Measurements from ENCODE around the gene GIMAP5.

The GIMAP5 gene

GRCh38 chr7:150745876-150746275 lies 8.7 kb downstream of the GIMAP5 start:
- no CpG with 5 or more reads among the region's 3 CpGs for WGBS (ENCODE audit: insufficient coverage, insufficient read length)
- H3K4me3 ChIP-seq (ENCODE audit: low read length), result no peak overlapping the region

GRCh38 chr7:150746921-150747320 lies 9.7 kb downstream of the GIMAP5 start:
- H3K9me3 ChIP-seq (ENCODE audit: control insufficient read depth, insufficient read depth, low read length), result no peaks in the 10 kb centered on the region
- no peaks in the 10 kb centered on the region for H3K36me3 ChIP-seq (ENCODE audit: control insufficient read depth, insufficient read depth, low read length)
- no peak overlapping the region for H3K4me3 ChIP-seq (ENCODE audit: low read length)
- H3K4me1 ChIP-seq (ENCODE audit: control insufficient read depth, insufficient read depth, low read length), result no peaks in the 10 kb centered on the region
- no peak overlapping the region for H3K27ac ChIP-seq (ENCODE audit: low read length)
- WGBS (ENCODE audit: insufficient coverage, insufficient read length), result no CpG with 5 or more reads among the region's 6 CpGs
- DNase-seq (ENCODE audit: low read depth, low spot score), result no peak
- H3K27me3 ChIP-seq (ENCODE audit: control insufficient read depth, insufficient read depth, low read length), result peaks cover 42% of the 10 kb centered on the region

More at GRCh38 chr7:150745876-150746275, 8.7 kb downstream of the GIMAP5 start:
- Histone ChIP-seq H3K9me3 (ENCODE audit: control insufficient read depth, insufficient read depth, low read length) (no peaks in the 10 kb centered on the region), H3K27me3 (ENCODE audit: control insufficient read depth, insufficient read depth, low read length) (peaks cover 52% of the 10 kb centered on the region), H3K36me3 (ENCODE audit: control insufficient read depth, insufficient read depth, low read length) (no peaks in the 10 kb centered on the region), H3K27ac (ENCODE audit: low read length) (no peak overlapping the region), H3K4me1 (ENCODE audit: control insufficient read depth, insufficient read depth, low read length) (no peaks in the 10 kb centered on the region)
- no peak for DNase-seq (ENCODE audit: low read depth, low spot score)

GRCh38 chr7:150748376-150748775 lies 11.2 kb downstream of the GIMAP5 start:
- Histone ChIP-seq H3K27me3 (ENCODE audit: control insufficient read depth, insufficient read depth, low read length) (peaks cover 29% of the 10 kb centered on the region), H3K4me3 (ENCODE audit: low read length) (no peak overlapping the region), H3K9me3 (ENCODE audit: control insufficient read depth, insufficient read depth, low read length) (no peaks in the 10 kb centered on the region), H3K27ac (ENCODE audit: low read length) (no peak overlapping the region), H3K4me1 (ENCODE audit: control insufficient read depth, insufficient read depth, low read length) (no peaks in the 10 kb centered on the region), H3K36me3 (ENCODE audit: control insufficient read depth, insufficient read depth, low read length) (no peaks in the 10 kb centered on the region)
- no CpG with 5 or more reads among the region's 4 CpGs for WGBS (ENCODE audit: insufficient coverage, insufficient read length)
- no peak for DNase-seq (ENCODE audit: low read depth, low spot score)

GRCh38 chr7:150751702-150752101 lies 14.5 kb downstream of the GIMAP5 start:
- Histone ChIP-seq H3K4me1 (ENCODE audit: control insufficient read depth, insufficient read depth, low read length) (no peaks in the 10 kb centered on the region), H3K9me3 (ENCODE audit: control insufficient read depth, insufficient read depth, low read length) (no peaks in the 10 kb centered on the region), H3K27ac (ENCODE audit: low read length) (no peak overlapping the region), H3K4me3 (ENCODE audit: low read length) (no peak overlapping the region), H3K36me3 (ENCODE audit: control insufficient read depth, insufficient read depth, low read length) (no peaks in the 10 kb centered on the region), H3K27me3 (ENCODE audit: control insufficient read depth, insufficient read depth, low read length) (peaks cover 7% of the 10 kb centered on the region; the same call in 1 of the 2 replicates)
- DNase-seq (ENCODE audit: low read depth, low spot score), result no peak
- no CpG with 5 or more reads among the region's 2 CpGs for WGBS (ENCODE audit: insufficient coverage, insufficient read length)

GRCh38 chr7:150753239-150753638 lies 16.0 kb downstream of the GIMAP5 start:
- no peak overlapping the region for H3K27ac ChIP-seq (ENCODE audit: low read length)
- no peaks in the 10 kb centered on the region for H3K9me3 ChIP-seq (ENCODE audit: control insufficient read depth, insufficient read depth, low read length)
- DNase-seq (ENCODE audit: low read depth, low spot score), result no peak
- H3K36me3 ChIP-seq (ENCODE audit: control insufficient read depth, insufficient read depth, low read length), result no peaks in the 10 kb centered on the region
- no CpG with 5 or more reads among the region's 6 CpGs for WGBS (ENCODE audit: insufficient coverage, insufficient read length)
- no peak overlapping the region for H3K4me3 ChIP-seq (ENCODE audit: low read length)
- H3K27me3 ChIP-seq (ENCODE audit: control insufficient read depth, insufficient read depth, low read length), result no peaks in the 10 kb centered on the region; the same call in 1 of the 2 replicates
- H3K4me1 ChIP-seq (ENCODE audit: control insufficient read depth, insufficient read depth, low read length), result no peaks in the 10 kb centered on the region

- no peak overlapping the region for H3K4me3 ChIP-seq (ENCODE audit: low read length)
- H3K36me3 ChIP-seq (ENCODE audit: control insufficient read depth, insufficient read depth, low read length), result no peaks in the 10 kb centered on the region
- no peaks in the 10 kb centered on the region; the same call in 1 of the 2 replicates for H3K27me3 ChIP-seq (ENCODE audit: control insufficient read depth, insufficient read depth, low read length)
- no peaks in the 10 kb centered on the region for H3K9me3 ChIP-seq (ENCODE audit: control insufficient read depth, insufficient read depth, low read length)
- H3K4me1 ChIP-seq (ENCODE audit: control insufficient read depth, insufficient read depth, low read length), result no peaks in the 10 kb centered on the region
- DNase-seq (ENCODE audit: low read depth, low spot score), result no peak
- WGBS (ENCODE audit: insufficient coverage, insufficient read length), result no CpG with 5 or more reads among the region's 3 CpGs
- H3K27ac ChIP-seq (ENCODE audit: low read length), result no peak overlapping the region
Observed at GRCh38 chr7:150753826-150754603, 16.8 kb downstream of the GIMAP5 start.

GRCh38 chr7:150754951-150755350 lies 17.7 kb downstream of the GIMAP5 start:
- Histone ChIP-seq H3K9me3 (ENCODE audit: control insufficient read depth, insufficient read depth, low read length) (no peaks in the 10 kb centered on the region), H3K27ac (ENCODE audit: low read length) (no peak overlapping the region), H3K4me1 (ENCODE audit: control insufficient read depth, insufficient read depth, low read length) (no peaks in the 10 kb centered on the region), H3K4me3 (ENCODE audit: low read length) (no peak overlapping the region), H3K27me3 (ENCODE audit: control insufficient read depth, insufficient read depth, low read length) (no peaks in the 10 kb centered on the region; the same call in 1 of the 2 replicates), H3K36me3 (ENCODE audit: control insufficient read depth, insufficient read depth, low read length) (no peaks in the 10 kb centered on the region)
- DNase-seq (ENCODE audit: low read depth, low spot score), result no peak

- Histone ChIP-seq H3K4me1 (ENCODE audit: control insufficient read depth, insufficient read depth, low read length) (no peaks in the 10 kb centered on the region), H3K4me3 (ENCODE audit: low read length) (no peak overlapping the region), H3K9me3 (ENCODE audit: control insufficient read depth, insufficient read depth, low read length) (no peaks in the 10 kb centered on the region), H3K27ac (ENCODE audit: low read length) (no peak overlapping the region), H3K36me3 (ENCODE audit: control insufficient read depth, insufficient read depth, low read length) (no peaks in the 10 kb centered on the region), H3K27me3 (ENCODE audit: control insufficient read depth, insufficient read depth, low read length) (no peaks in the 10 kb centered on the region; the same call in 1 of the 2 replicates)
- no peak for DNase-seq (ENCODE audit: low read depth, low spot score)
- no CpG with 5 or more reads among the region's 4 CpGs for WGBS (ENCODE audit: insufficient coverage, insufficient read length)
Observed at GRCh38 chr7:150755473-150756099, 18.4 kb downstream of the GIMAP5 start.

GRCh38 chr7:150756166-150756565 lies 18.9 kb downstream of the GIMAP5 start:
- Histone ChIP-seq H3K36me3 (ENCODE audit: control insufficient read depth, insufficient read depth, low read length) (no peaks in the 10 kb centered on the region), H3K27ac (ENCODE audit: low read length) (no peak overlapping the region), H3K4me3 (ENCODE audit: low read length) (no peak overlapping the region), H3K27me3 (ENCODE audit: control insufficient read depth, insufficient read depth, low read length) (no peaks in the 10 kb centered on the region; the same call in 1 of the 2 replicates), H3K4me1 (ENCODE audit: control insufficient read depth, insufficient read depth, low read length) (no peaks in the 10 kb centered on the region), H3K9me3 (ENCODE audit: control insufficient read depth, insufficient read depth, low read length) (no peaks in the 10 kb centered on the region)
- DNase-seq (ENCODE audit: low read depth, low spot score), result no peak
- WGBS (ENCODE audit: insufficient coverage, insufficient read length), result no CpG with 5 or more reads among the region's 3 CpGs

- Histone ChIP-seq H3K4me3 (ENCODE audit: low read length) (no peak overlapping the region), H3K36me3 (ENCODE audit: control insufficient read depth, insufficient read depth, low read length) (no peaks in the 10 kb centered on the region), H3K4me1 (ENCODE audit: control insufficient read depth, insufficient read depth, low read length) (no peaks in the 10 kb centered on the region), H3K27me3 (ENCODE audit: control insufficient read depth, insufficient read depth, low read length) (no peaks in the 10 kb centered on the region; the same call in 1 of the 2 replicates), H3K9me3 (ENCODE audit: control insufficient read depth, insufficient read depth, low read length) (no peaks in the 10 kb centered on the region), H3K27ac (ENCODE audit: low read length) (no peak overlapping the region)
- WGBS (ENCODE audit: insufficient coverage, insufficient read length), result no CpG with 5 or more reads among the region's 1 CpG
- DNase-seq (ENCODE audit: low read depth, low spot score), result no peak
Observed at GRCh38 chr7:150756858-150757257, 19.6 kb downstream of the GIMAP5 start.
